HG02678 (cell line): ENCODE data around the gene TEAD1.

ENCODE experiments used
- ATAC-seq: cut with Tn5 transposase; IDR thresholded peaks from one replicate; pipeline ENCODE4 v1.9.1; 2021; ENCODE audit warnings: mild to moderate bottlenecking, moderate library complexity; ENCODE audit not compliant: unreplicated experiment

TEAD1 gene

DNA sequence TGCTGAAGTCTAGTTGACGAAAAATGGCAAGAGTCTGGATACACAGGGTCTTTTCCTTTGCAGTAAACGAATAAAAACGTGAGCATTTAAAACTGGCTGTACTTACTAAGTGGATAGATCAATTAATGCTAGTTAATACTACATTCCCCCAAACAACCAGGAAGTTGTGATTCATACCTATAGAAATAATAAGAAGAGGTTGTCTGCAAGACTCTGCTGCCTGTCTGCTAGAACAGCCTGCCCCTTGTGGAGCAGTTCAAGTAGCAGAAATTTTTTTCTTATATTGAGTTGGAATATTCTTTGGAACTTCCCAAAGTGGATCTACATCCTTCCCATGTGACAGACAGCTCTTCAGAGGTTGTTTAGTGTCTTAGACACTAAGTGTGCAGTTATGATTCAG is 86.8 kb downstream of the TEAD1 start:
- ATAC-seq: no peak

DNA sequence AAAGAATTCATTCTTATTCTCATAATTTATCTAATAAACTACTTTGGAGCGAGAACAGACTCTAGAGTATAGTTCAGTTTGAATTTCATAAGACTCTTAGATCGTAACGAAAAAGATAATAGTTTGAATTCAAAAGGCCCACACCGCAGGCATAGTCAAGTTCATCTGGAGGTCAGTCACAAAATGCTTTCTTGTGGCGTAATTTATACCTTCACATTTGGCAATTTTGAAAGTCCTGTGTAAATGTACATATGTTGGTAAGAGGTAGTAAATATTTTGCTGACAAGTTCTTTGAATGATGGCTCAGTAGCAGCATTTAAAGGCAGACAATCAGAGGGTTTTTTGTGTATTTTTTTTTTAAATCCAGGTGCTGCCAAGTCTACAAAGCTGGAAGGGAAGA is 88.1 kb downstream of the TEAD1 start:
- no peak for ATAC-seq

DNA sequence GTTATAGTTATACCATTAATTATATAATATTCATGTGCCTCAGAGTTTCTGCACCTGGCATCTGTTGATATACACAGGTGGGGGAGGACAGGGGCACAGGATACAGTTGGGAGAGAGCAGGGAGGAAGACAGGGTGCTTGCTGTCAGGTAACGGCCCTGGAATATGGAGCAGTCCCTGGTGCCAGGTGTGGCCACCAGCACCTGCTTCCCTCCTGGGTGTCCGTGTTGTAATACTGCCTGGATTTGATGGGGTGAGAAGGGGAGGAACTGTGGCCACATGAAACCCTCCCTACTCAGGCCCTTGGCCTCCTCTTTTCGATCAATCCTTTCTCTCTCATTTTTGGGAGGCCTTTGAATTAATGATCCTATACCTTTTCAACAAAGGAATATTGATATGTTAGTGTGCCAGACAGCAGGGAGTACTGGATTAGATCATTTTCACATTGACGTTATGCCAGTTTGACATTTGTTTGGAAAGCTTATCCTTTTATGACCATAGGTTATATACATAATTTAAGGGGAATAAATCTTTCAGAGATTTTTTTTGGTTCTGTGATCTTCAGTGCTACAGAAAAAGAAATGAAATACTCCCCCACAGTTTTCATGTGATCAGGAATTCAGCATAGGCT is 88.6 kb downstream of the TEAD1 start:
- no peak for ATAC-seq

DNA sequence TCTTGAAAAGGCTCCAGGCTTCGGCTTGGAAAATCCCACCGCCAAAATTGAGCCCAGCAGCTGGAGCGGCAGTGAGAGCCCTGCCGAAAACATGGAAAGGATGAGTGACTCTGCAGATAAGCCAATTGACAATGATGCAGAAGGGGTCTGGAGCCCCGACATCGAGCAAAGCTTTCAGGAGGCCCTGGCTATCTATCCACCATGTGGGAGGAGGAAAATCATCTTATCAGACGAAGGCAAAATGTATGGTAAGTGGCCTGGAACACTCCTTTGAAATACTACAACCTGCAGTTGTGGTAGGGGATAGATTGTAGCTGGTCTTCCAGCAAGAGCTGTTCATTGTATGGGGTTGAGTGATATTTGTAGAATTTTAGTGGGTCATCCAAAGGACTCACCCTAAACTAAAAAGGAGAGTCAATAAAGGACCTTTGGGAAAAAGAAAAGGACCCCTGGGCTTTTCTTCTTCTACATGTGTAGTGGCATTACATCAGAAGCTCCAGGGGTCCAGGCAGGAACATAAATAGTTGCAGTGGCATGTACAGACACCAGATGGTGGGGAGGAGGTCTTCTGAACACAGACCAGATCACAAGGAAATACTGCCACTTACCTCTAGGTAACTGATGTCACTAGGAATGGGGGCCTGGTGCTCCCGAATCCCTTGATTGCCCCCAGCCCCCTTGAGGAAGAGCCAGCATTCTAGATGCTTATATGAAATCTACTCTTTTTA is 90.1 kb downstream of the TEAD1 start:
- no peak for ATAC-seq

DNA sequence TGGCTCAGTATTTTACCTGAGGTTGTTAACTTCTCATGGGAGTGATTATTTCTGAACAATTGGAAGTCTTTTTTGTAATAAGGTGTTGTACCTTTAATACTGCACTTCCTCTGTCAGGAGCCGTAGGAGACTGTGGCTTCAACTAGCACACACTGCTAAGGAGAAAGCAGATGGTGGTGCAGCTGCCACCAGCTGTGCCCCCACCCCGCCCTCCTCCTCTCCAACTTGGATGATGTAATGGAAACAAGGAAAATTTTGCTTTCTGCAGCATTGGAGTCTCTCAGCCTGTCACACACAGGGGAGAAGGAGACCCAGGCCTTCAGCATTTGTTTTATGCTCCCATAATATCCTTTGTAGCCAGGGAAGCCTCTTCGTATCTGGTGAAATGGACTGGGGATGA is 91.2 kb downstream of the TEAD1 start:
- ATAC-seq: no peak

DNA sequence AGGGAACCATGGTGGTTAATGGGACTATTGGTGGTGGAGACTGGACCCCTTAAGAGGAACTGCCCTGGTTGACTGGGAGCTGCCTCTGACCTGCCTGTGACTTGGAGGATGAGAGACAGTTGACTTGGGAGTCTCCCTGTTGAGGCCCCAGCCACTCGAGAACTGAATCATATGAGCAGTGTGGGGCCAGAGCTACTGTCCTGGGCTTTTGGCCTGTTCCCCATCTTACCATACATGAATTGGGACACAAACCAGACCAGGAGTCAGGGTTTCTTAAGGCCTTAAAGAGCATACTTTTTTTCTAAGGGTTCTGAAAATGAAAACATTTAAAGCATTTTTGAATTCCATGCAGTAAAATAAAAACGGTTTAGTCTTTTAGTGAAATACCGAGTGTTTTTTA is 92.8 kb downstream of the TEAD1 start:
- no peak for ATAC-seq

DNA sequence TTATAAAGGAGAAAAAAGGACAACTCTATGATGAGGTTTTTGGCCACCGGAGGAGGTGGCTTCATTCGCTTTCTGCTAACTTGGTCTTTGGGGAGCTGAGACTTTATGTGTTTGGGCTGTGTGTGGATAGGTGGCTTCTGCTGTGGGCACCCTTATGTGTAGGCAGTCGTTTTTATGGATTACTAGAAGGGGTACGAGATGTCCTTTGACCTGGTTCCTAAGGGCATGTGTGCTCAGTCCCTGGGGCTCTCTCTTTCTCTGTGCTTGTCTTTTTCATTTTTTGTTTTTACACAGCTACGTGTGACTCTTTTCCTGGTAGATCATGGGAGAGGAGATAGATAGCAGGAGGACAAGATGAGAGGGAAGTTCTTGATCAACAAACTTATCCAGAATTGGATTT is 93.4 kb downstream of the TEAD1 start:
- ATAC-seq: no peak

DNA sequence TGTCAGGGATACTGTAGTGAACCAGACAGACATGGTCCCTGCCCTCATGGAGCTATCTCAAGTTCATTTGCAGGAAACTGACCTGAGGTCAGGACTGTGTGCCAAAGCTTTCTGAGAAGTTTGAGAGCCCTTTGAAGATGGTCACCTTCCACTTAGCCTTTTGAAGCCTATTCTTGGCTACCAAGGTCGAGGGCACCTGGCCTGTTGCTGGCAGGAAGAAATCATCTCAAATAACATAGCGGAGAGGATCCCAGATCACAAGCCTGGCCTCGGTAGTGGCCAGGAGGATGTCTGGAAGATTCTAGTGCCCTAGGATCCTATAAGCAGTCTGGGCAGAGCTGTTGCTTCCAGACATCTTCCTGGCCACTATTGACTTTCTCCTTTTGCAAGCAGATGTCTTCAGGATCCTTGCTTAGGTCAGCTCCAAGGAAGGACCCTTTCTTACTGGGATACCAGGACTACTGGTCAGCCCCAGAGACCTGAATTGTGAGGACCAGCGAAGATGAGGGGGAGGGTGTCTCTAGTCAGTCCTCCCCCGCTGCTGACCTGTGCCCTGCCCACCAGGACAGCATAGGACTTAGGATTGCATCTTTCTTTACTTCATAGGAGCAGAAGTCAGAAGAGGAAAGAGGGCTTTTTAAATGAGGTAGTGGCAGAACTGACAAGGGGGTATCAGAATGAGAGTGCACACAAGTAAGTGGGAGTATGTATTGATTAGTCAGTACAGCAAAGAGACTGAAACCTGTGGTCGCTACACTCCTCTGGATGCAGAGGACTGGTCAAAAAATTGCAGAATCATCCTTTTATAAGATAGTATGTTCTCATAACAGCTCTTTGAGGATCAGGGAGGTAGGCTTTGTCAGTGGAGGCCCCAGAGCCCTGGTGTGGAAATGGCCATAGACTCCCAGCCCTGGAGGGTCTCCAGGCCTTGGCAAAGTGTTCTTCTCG is 94.8 kb downstream of the TEAD1 start:
- no peak for ATAC-seq

DNA sequence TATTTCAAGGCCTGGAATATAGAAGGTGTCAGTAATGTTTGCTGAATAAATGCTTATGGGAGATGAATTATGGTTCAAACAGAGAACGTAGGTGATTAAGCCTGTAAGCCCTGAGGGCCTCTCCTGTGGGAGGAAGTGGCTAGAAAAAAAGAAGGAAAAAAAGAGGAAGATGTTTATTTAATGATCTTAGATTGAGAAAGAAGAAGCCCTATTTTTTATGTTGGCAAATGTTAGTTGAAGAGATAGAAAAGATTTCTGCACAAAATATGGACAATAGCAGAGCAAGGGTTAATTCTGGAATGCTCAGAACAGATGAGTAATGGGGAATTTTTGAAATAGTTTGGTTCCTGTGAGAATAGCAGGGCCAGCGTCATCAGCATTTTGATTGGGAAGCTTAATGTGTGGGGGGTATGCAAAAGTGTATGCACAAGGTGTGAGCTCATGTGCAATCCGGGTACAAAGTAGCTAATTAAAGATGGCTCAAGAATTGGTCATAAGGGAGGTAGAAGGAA is 95.7 kb downstream of the TEAD1 start:
- no peak for ATAC-seq

DNA sequence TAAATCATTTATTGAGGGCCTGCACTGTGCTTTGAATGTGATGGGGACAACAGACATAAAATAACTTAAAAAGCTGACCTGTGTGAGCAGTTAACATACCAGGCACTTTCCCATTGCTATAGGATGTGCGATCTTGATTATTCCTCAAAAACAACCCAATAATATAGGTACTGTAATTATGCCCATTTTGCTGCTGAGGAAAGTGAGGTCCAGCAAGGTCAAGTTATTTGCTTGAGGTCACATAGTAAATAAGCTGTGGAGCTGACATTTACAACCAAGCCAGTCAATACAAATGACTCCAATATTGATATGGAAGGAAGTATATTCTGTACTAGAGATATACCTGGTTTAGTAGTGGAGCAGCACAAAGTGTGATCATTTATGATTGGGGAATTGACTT is 96.2 kb downstream of the TEAD1 start:
- no peak for ATAC-seq

DNA sequence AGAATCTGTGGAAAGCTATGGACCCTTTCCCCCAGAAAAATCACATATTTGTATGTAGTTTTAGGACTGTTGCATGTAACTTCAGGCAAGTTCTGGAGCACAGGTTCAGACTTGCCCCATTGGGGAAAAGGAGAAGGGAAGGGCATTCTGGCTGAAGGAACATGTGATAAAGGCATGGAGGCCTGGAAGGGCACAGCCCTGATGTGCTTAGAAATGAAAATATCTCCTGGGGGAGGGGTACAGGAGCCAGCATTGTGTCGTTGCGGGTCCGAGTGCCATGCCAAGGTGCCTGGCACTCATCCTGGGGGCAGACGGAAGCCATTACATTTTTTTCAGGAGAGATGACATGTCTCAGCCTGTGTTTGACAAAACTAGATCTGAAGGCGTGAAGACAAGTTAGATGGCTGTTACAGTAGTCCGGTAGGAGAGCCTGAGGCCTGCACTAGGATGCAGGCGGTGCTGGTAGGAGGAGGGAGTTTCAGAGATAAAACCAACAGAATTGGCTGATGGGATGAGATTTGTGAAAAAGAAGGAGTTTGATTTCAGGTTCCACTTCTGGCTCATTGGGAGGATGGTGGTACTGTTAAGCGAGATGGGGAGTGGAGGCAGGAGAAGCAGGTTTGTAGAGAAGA is 96.9 kb downstream of the TEAD1 start:
- ATAC-seq: no peak

DNA sequence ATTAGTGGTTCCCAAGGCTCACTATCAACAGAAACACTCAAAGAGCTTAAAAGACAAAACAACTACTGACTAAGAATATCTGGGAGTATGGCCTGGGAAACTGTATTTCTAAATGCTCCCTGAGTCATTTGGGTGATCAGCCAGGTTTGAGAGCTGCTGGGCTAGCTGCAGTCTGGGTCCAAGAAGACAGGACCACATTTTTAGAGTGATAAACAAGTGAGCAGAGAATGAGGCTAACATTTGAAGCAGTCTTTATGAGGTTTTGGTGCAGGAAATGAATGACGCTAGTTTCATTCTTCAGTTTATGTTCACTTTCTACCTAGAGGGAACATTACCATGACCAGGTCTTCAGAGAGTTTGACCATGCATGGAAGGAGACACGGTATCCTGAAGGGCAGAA is 97.7 kb downstream of the TEAD1 start:
- ATAC-seq: no peak

DNA sequence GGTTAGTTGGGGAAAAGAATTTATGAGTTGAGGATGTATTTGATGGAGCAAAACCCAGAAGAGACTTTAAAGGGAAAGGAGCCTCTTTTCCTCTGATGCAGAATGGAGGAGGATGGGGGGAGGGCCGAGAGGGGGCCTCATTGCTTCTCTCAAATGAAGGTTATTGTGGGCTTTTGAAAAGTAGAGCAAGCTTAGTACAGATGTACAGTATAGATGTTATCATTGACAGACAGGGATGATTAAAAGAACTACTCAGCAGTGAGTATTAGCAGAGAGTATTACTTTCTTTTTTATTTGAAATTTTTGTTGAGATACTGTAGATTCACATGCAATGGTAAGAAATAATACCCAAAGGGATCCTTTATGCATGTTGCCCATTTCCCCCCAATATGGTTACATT is 98.1 kb downstream of the TEAD1 start:
- no peak for ATAC-seq

DNA sequence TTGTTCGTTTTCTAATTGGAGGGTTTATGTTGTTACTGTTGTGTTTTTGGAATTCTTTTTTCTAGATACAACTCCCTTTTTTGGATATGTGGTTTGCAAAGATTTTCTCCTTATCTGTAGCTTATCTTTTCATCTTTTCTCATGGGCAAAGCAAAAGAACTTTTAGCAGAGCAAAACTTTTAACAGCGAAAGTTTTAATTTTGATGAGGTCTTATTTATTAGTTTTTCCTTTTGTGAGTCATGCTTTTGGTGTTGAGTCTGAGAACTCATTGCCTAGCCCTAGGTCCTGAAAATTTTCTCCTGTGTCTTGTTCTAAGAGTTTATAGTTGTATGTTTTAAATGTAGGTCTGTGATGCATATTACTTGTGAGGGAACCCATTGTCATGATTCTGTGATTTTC is 99.4 kb downstream of the TEAD1 start:
- ATAC-seq: no peak

DNA sequence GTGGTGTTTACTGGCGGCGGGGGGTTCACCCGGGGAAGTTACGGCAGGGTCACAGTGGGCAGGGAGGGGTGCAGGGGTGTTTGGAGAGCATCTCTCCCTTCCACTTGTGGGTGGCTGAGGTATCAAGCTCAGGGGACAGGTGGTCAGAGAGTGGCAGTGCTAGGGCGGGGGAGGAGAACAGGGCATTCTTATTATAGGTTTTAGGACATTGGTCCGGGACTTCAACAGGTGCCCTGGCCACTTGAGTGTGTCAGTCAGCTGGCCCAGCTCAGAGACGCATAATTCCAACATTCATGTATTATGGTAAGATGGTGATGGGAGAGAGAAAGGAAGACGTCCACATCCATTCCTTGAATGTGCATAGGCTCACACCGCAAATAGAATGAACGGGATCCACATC is 101.7 kb downstream of the TEAD1 start:
- no peak for ATAC-seq

DNA sequence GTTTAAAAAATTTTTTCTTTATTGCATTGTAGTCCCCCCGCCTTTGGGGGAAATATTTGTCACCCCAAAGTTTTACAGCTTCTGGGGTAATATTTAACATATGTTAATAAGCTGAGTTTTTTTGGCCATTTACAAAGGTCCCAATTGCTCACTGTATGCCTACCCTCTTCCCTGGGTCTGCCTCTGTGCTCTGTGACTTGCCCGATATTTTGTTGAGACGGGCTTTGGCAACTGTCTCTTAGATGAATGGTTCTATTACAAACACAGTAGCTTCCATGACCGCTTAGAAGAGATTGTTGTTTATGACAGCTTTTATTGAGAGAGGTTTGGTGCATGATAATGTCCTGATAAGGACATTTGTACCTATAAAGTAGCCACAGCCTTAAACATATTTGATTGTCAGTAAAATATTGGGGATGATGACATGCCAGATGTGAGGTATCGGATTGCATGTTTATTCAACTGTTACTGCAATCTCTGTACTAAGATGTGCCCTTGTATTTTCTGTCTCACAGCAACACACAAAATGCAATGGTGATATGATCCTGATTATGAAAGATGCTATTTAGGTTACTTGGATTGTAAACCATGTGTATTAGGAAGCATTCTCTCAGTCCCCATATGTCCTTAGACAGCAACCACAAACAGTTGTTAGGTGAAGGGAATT is 103.1 kb downstream of the TEAD1 start:
- no peak for ATAC-seq

DNA sequence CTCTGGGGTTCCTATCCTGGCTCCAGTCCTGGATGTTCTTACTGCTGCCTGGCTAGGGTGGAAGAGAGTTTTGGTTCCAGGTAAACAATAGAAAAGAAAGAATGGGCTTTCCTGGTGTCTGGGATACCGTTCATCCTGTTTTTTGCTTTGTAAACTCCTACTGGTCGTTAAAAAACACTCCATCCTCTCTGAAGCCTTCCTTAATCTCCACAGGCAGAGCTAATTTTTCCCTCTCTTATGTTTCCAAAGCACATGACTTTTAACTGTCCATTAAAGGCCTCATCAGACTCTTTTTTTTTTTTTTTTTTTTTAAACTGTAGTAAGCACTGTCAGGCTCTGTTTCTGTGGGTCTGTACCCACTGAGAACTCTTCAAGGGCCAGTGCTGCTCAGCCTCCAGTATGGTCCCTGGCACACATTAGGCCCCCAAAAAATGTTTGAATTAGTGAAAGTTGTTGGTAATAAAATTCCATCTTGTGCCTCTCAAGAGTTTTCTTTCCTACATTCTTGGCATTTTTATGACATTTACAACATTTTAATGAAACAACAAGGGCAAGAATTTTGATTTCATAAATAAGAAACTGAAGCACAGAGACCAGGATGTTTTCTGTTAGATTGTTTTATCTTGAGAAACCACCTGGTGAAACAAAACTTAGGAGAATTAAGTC is 104.2 kb downstream of the TEAD1 start:
- no peak for ATAC-seq

DNA sequence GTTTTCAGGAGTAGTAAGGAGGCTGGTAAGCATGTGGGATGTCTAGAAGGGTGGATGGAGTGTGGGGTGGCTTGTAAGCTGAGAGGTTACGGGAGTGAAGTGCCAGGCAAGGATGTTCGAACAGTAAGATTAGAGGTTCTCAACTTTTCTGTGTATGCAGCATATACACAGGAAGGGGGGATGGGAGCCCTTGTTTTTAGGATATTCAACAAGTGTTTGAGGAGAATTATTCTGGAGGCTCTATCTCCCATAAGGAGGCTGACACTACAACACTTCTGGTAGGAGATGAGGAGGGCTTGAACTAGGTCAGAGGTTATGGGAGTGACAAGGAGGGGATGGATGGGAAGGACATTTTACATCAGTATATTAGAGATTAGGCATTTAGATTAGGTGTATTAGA is 109.5 kb downstream of the TEAD1 start:
- ATAC-seq: no peak

DNA sequence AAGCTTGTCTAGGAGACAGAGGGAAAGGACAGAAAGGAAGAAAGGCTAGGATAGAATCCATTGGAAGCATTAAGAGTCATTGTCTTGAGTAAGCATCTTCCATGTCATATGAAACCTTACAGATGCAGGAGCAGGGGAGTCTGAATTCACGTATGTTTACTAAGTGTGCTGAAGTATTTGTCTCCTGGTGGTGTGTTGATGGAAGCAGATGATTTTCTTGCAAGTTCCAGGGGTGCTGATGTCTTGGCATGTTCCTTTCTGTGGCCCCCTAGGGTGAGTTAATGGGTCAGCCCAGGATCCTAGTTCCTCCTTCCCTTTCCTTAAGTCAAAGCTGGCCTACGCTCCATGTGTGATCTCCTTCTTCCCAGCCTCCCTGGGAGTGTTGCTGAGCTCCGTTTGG is 110.2 kb downstream of the TEAD1 start:
- no peak for ATAC-seq

DNA sequence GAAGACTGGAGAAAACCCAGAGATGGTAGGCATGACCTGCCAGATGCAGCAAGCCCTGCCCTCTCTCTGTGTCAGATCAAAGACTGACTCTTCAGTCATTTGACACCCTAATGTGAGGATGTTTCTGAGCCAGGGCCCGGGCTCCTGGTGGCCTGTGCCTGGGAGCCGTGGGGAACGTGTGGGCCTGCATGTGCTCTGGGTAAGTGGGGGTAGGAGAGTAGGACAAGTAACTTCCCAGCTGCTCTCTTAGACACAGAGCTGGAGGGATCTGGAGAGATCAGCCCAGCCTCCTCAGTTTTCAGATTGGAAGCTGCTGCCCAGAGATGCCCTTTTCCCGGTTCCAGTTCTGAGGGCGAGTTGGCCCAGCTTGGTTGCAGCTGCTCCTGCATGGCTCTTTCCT is 110.8 kb downstream of the TEAD1 start:
- no peak for ATAC-seq
